H1 (cell line): ENCODE data around the gene FOXC1.

Experiments
- JUN ChIP-seq: IDR thresholded peaks from 2 replicates; pipeline ENCODE4 v1.6.1; 2011; ENCODE audit warnings: low read depth, mild to moderate bottlenecking, improper control_type of control experiment, low read length
- MAX ChIP-seq: IDR thresholded peaks from 2 replicates; pipeline ENCODE4 v1.6.1; 2012; ENCODE audit warnings: inconsistent platforms
- RNF2 ChIP-seq: fragments of 200-900, 300-1000 bp; sonication (generic); IDR thresholded peaks from 2 replicates; pipeline ENCODE4 v1.7.1; 2016; ENCODE audit warnings: borderline replicate concordance, low read depth, mild to moderate bottlenecking, antibody characterized with exemption, low read length; ENCODE audit not compliant: poor library complexity, severe bottlenecking; ENCODE audit errors: missing control alignments
- SP1 ChIP-seq: IDR thresholded peaks from 2 replicates; pipeline ENCODE4 v1.6.1; 2011; ENCODE audit warnings: low read depth, low read length

GRCh38 chr6:1560281-1561058, 49.2 kb upstream of the FOXC1 start:
- TF ChIP-seq MAX (no peak), JUN (no peak), SP1 (no peak), RNF2 (no peak)
